ENCODE data around the gene NXF1.

- TF ChIP-seq AEBP2 (tag by site-specific recombination; IDR thresholded peaks at IDR 0.05; ENCODE audit: borderline replicate concordance) (no peak), CTCF (tag by site-specific recombination; IDR thresholded peaks at IDR 0.05) (no peak), ZNF488 (tag by site-specific recombination; IDR thresholded peaks at IDR 0.05) (no peak), ZNF138 (tag by site-specific recombination; IDR thresholded peaks at IDR 0.05; ENCODE audit: borderline replicate concordance) (no peak), ZNF837 (tag by site-specific recombination; IDR thresholded peaks at IDR 0.05) (no peak), ZNF18 (tag by site-specific recombination; IDR thresholded peaks at IDR 0.05) (no peak), ZNF785 (tag by site-specific recombination; IDR thresholded peaks at IDR 0.05) (no peak), ZNF596 (tag by site-specific recombination; IDR thresholded peaks at IDR 0.05) (no peak), REST (tag by site-specific recombination; IDR thresholded peaks at IDR 0.05) (no peak), ZNF341 (tag by site-specific recombination; IDR thresholded peaks at IDR 0.05; ENCODE audit: low read depth) (no peak), YY1 (tag by site-specific recombination; IDR thresholded peaks at IDR 0.05) (no peak), ZBTB11 (tag by site-specific recombination; conservative IDR thresholded peaks at IDR 0.05; ENCODE audit: low read depth) (no peak), ZNF274 (IDR thresholded peaks at IDR 0.05; ENCODE audit: low read length) (no peak), ZNF274 (tag by site-specific recombination; IDR thresholded peaks at IDR 0.05; ENCODE audit: borderline replicate concordance) (no peak), ATF2 (tag by site-specific recombination; IDR thresholded peaks at IDR 0.05; ENCODE audit: low read depth) (no peak)
Measured at GRCh38 chr11:62810748-62811147, 5.5 kb upstream of the NXF1 start.

Data from HEK293 (cell line).